ENCODE measurements around the gene IL6ST.

GRCh38 chr5:55965525-55965924, 29.2 kb downstream of the IL6ST start:
- TF ChIP-seq CTCF (IDR thresholded peaks at IDR 0.05; ENCODE audit: borderline replicate concordance, extremely low read depth, low read length, poor library complexity, severe bottlenecking) (no peak), EZH2 (IDR thresholded peaks at IDR 0.05; ENCODE audit: borderline replicate concordance, low read depth, low read length, severe bottlenecking) (no peak)
